HG02588 (cell line): ENCODE results near the gene PCLAF.
"Not testable (repeated sequence)": the region's sequence is repeated elsewhere in the genome, so short reads cannot be mapped to it uniquely, and the experiment has no call there.

Experiments used
- ATAC-seq: cut with Tn5 transposase; IDR thresholded peaks from one replicate; pipeline ENCODE4 v1.9.1; 2021; ENCODE audit warnings: mild to moderate bottlenecking, moderate library complexity; ENCODE audit not compliant: unreplicated experiment

Gene PCLAF

GRCh38 chr15:64326458-64326857 is 54.8 kb downstream of the PCLAF start:
- ATAC-seq: not testable (repeated sequence)

- no peak for ATAC-seq
Measured at GRCh38 chr15:64324165-64324877, 56.9 kb downstream of the PCLAF start.

- ATAC-seq: no peak
Measured at GRCh38 chr15:64315216-64315615, 66.0 kb downstream of the PCLAF start.

GRCh38 chr15:64314456-64314855 is 66.8 kb downstream of the PCLAF start:
- no peak for ATAC-seq
